Measurements from ENCODE around the gene PRPF38A. TPM values are rescaled to one million over a fixed set of nuclear protein-coding genes. Genes with fewer than 3 reads are reported as not detected.

The PRPF38A gene
- total RNA-seq, 1 experiment from 2014 or later: 89.9 TPM

DNA sequence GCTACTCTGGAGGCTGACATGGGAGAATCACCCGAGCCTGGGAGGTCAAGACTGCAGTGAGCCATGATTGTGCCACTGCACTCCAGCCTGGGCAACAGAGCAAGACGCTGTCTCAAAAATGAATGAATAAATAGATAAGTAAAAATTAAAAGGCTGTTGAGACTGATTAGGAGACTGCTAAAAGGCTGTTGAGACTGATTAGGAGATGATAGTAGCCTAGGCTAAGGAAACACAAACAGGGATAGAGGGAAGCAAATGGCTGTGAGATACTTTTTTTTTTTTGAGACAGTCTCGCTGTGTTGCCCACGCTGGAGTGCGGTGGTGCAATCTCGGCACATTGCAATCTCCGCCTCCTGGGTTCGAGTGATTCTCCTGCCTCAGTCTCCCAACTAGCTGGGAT is 28.4 kb downstream of the PRPF38A start:
- no peak overlapping the region for H2BK20ac ChIP-seq (ENCODE audit: low read depth, low read length, poor library complexity, severe bottlenecking)
- no peak overlapping the region for H3K4ac ChIP-seq (ENCODE audit: low read depth, low read length)
- no peak overlapping the region for H3K27ac ChIP-seq (ENCODE audit: insufficient read length, low read depth, low read length)
- no peaks in the 10 kb centered on the region for H3K27me3 Mint-ChIP-seq (ENCODE audit: low read depth)
- H3K9me3 ChIP-seq (ENCODE audit: control insufficient read depth, low read depth, low read length): no peaks in the 10 kb centered on the region
- H3K79me2 ChIP-seq (ENCODE audit: insufficient read depth, low read length): no peaks in the 10 kb centered on the region
- H3K23me2 ChIP-seq (ENCODE audit: insufficient read length, low read depth, low read length, poor library complexity, severe bottlenecking): no peaks in the 10 kb centered on the region
- no peak overlapping the region for H2AFZ ChIP-seq (ENCODE audit: low read length)
- H3K14ac ChIP-seq (ENCODE audit: insufficient read depth, low read length): no peak overlapping the region
- H3K79me1 ChIP-seq (ENCODE audit: insufficient read depth, low read depth, low read length, poor library complexity, severe bottlenecking): no peaks in the 10 kb centered on the region
- H3K18ac ChIP-seq (ENCODE audit: insufficient read length, low read depth, low read length): no peak overlapping the region
- H2BK120ac ChIP-seq (ENCODE audit: low read depth, low read length, poor library complexity, severe bottlenecking): no peak overlapping the region
- H3K4me2 ChIP-seq (ENCODE audit: insufficient read depth, insufficient read length, low read length): no peak overlapping the region
- H3K9me3 Mint-ChIP-seq: no peaks in the 10 kb centered on the region
- no peak overlapping the region for H2BK15ac ChIP-seq (ENCODE audit: low read depth, low read length)
- 0 out of 7 replicates have a peak overlapping the region, but pooled peaks of 1 of the 3 experiments have one; percentile 63 for H3K27ac Mint-ChIP-seq
- H3K4me1 ChIP-seq (ENCODE audit: insufficient read depth, low read length): peaks cover 5% of the 10 kb centered on the region; the same call in 1 of the 2 replicates
- no peak for DNase-seq
- no peaks in the 10 kb centered on the region for H4K20me1 ChIP-seq (ENCODE audit: control insufficient read depth, insufficient read depth, insufficient read length)
- H3K27me3 ChIP-seq (ENCODE audit: insufficient read depth, low read length): no peaks in the 10 kb centered on the region
- H3K56ac ChIP-seq (ENCODE audit: insufficient read length, low read depth, low read length): no peak overlapping the region
- no peak overlapping the region for H2BK12ac ChIP-seq (ENCODE audit: insufficient read length, low read depth, low read length)
- no peak overlapping the region for H3K23ac ChIP-seq (ENCODE audit: insufficient read length, low read depth, low read length)
- H3K36me3 Mint-ChIP-seq (ENCODE audit: insufficient read depth in 1 of 3, low read depth in 3 of 3): peaks cover 13 to 49% (median 43%) of the 10 kb centered on the region in 3 experiments; a peak in 6 of 7 replicates
- H2AK5ac ChIP-seq (ENCODE audit: insufficient read length, low read length): no peak overlapping the region
- H4K8ac ChIP-seq (replicated peaks; ENCODE audit: insufficient read length, low read depth, low read length): no peak overlapping the region
- no peak overlapping the region for H3K4me3 Mint-ChIP-seq
- peaks cover 9 to 10% of the 10 kb centered on the region in 2 experiments for H3K4me1 Mint-ChIP-seq
- no peak overlapping the region for H4K5ac ChIP-seq (ENCODE audit: insufficient read length, low read depth, low read length)
- no peak overlapping the region for H3T11ph ChIP-seq (ENCODE audit: low read length)
- no peak overlapping the region for H2BK5ac ChIP-seq (ENCODE audit: insufficient read length, low read length)
- no peak overlapping the region for H4K91ac ChIP-seq (ENCODE audit: insufficient read length, low read depth, low read length)
- TF ChIP-seq CTCF (conservative IDR thresholded peaks at IDR 0.05): no peak
- no CpG with 5 or more reads among the region's 8 CpGs for WGBS (ENCODE audit: extremely low coverage, insufficient read length, low lambda C conversion rate)
- no peak overlapping the region for H3K9ac ChIP-seq (ENCODE audit: extremely low read depth, insufficient read length, low read length)
